ENCODE results near the gene GFRA1.

Gene GFRA1

DNA sequence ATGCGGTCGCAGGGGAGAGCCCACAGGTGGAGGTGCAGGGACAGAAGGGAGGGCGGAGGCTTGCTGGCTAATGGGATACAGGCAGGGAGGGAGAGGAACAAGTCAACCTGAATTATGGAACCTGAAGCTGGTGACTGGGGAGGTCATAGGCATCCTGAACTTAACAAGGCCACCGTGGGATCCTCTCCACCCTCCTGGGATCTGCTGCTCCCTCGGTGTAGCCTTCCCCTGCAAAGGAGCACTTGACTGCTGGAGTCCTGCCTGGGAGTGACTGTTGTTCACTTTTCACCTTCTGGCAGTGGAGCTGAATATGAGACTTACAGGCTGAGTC is 223.1 kb downstream of the GFRA1 start:
- H3K4me2 ChIP-seq = no peak overlapping the region
- H3K79me2 ChIP-seq (ENCODE audit: insufficient read depth, low read depth) = no peaks in the 10 kb centered on the region
- H3K4me3 ChIP-seq (IDR thresholded peaks at IDR 0.05; ENCODE audit: insufficient read depth, low read depth, low read length) = no peak overlapping the region
- H3K27ac ChIP-seq = no peak overlapping the region
- no peak overlapping the region for H3K9ac ChIP-seq
- no peaks in the 10 kb centered on the region for H3K27me3 ChIP-seq (ENCODE audit: insufficient read depth, low read depth)
- no peaks in the 10 kb centered on the region for H4K20me1 ChIP-seq (ENCODE audit: insufficient read depth)
- no peak overlapping the region for H2AFZ ChIP-seq (ENCODE audit: low read depth)
- TF ChIP-seq, protein P1, sequence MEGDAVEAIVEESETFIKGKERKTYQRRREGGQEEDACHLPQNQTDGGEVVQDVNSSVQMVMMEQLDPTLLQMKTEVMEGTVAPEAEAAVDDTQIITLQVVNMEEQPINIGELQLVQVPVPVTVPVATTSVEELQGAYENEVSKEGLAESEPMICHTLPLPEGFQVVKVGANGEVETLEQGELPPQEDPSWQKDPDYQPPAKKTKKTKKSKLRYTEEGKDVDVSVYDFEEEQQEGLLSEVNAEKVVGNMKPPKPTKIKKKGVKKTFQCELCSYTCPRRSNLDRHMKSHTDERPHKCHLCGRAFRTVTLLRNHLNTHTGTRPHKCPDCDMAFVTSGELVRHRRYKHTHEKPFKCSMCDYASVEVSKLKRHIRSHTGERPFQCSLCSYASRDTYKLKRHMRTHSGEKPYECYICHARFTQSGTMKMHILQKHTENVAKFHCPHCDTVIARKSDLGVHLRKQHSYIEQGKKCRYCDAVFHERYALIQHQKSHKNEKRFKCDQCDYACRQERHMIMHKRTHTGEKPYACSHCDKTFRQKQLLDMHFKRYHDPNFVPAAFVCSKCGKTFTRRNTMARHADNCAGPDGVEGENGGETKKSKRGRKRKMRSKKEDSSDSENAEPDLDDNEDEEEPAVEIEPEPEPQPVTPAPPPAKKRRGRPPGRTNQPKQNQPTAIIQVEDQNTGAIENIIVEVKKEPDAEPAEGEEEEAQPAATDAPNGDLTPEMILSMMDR (conservative IDR thresholded peaks at IDR 0.05; ENCODE audit: low read depth, low read length) = no peak
- H3K4me1 ChIP-seq (ENCODE audit: low read depth, poor library complexity, severe bottlenecking) = no peaks in the 10 kb centered on the region
- no peaks in the 10 kb centered on the region for H3K36me3 ChIP-seq (ENCODE audit: insufficient read depth)

DNA sequence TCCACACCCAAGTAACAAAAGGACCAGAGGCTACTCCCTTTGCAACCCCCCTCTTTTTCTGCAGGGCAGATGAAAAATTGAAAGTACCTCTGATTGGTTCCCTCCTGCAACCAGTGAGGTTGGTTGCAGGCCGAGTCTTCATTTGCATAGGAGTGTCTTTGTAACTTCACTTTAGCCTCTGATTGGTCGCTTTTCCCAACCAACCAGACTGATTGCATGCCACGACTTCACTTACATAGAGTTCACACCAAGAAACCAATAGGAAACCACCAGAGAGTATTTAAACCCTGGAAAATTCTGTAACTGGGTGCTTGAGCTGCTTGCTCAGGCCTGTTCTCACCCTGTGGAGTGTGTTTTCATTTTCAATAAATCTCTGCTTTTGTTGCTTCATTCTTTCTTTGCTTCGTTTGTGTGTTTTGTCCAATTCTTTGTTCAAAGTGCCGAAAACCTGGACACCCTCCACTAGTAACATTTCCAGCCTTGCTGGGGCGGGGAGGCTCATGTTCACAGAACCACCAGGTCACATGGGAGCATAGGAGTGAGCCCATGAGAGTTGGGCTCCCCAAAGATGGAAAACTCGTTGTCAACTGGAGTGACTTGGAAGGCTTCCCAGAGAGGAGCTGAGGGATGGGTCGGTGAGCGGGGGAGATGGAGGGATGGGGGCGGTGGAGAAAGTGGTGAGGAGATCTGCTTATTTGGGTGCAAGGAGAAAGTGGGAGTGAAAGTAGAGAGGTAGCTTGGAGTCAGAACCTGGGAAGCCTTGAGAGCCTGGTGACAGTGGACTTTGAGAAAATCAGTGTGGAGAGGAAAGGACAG is 223.6 kb downstream of the GFRA1 start:
- Histone ChIP-seq H3K4me3 (IDR thresholded peaks at IDR 0.05; ENCODE audit: insufficient read depth, low read depth, low read length) (no peak overlapping the region), H3K27ac (no peak overlapping the region), H3K27me3 (ENCODE audit: insufficient read depth, low read depth) (no peaks in the 10 kb centered on the region), H3K4me1 (ENCODE audit: low read depth, poor library complexity, severe bottlenecking) (no peaks in the 10 kb centered on the region), H3K9ac (no peak overlapping the region), H3K79me2 (ENCODE audit: insufficient read depth, low read depth) (no peaks in the 10 kb centered on the region), H4K20me1 (ENCODE audit: insufficient read depth) (no peaks in the 10 kb centered on the region), H2AFZ (ENCODE audit: low read depth) (no peak overlapping the region), H3K36me3 (ENCODE audit: insufficient read depth) (no peaks in the 10 kb centered on the region), H3K4me2 (no peak overlapping the region)
- TF ChIP-seq, protein P1 (conservative IDR thresholded peaks at IDR 0.05; ENCODE audit: low read depth, low read length) = no peak

DNA sequence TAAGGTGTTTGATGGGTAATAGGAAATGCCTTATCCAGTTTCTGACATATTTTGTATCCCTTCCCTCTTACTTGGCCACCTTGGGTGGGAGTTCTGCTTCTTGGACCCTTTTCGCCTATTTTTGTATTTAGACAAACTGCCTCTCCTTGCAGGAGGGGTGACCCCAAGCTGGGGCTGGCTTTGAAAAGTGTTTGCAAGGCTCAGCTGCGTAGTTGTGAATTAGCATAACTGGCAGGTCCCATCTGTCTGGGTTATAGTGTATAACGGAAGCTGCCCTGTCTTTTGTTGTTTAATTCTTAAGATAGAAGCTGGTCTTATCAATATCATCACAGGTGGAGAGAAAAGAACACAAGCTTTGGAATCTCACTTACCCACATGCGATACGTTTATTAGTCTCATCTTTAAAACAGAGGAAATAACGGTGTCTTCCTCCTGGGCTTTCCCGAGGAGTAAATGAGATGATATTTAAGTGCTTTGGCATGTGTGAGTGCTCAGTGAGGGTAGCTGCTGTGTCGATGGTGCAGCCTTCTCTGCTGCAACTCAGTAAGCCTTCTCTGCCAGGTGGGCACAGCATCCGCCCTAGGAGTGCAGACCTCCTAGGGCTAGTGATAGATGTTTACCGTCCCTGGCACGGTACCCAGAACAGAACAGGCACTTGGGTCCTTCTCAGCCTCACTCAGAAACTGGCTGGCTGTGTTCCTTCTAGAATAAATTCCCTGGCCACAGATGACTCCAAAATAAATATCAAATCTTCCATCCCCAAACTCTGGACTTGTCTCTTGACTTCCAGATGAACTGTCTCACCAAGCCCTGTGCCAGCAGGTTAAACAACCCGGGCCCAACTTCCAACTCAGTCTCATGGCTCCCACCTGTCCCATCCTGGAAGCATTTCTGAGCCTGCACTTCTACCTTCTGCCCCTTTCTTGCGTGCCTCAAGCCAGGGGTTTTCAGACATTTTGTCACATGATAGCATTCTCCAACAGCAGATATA is 227.3 kb downstream of the GFRA1 start:
- Histone ChIP-seq H3K4me1 (ENCODE audit: low read depth, poor library complexity, severe bottlenecking) (no peaks in the 10 kb centered on the region), H2AFZ (ENCODE audit: low read depth) (no peak overlapping the region), H4K20me1 (ENCODE audit: insufficient read depth) (no peaks in the 10 kb centered on the region), H3K9ac (no peak overlapping the region), H3K4me3 (IDR thresholded peaks at IDR 0.05; ENCODE audit: insufficient read depth, low read depth, low read length) (no peak overlapping the region), H3K4me2 (no peak overlapping the region), H3K27me3 (ENCODE audit: insufficient read depth, low read depth) (no peaks in the 10 kb centered on the region), H3K27ac (no peak overlapping the region), H3K79me2 (ENCODE audit: insufficient read depth, low read depth) (no peaks in the 10 kb centered on the region), H3K36me3 (ENCODE audit: insufficient read depth) (no peaks in the 10 kb centered on the region)
- TF ChIP-seq, protein P1 (conservative IDR thresholded peaks at IDR 0.05; ENCODE audit: low read depth, low read length) = no peak

DNA sequence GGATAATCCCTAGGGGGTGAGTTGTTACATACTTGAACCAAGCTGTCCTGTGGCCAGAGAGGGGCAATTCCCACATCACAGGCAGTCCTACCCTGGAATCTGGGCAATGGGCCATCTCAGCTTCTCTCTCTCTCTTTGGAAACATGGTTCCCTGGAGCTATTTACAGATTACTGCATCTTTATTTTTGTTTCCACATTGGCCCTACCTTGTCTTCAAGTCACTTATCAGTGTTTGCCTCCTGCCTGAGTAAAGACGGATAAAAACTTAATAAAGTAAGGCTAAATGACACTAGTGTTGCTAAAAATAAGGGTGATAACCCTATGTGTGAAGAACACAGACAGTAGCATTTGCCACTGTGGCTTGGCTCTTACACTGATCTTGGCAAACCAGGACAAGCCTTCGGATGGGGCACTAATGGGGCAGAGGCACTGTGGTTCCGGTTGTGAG is 228.2 kb downstream of the GFRA1 start:
- no peak overlapping the region for H3K4me3 ChIP-seq (IDR thresholded peaks at IDR 0.05; ENCODE audit: insufficient read depth, low read depth, low read length)
- no peaks in the 10 kb centered on the region for H3K4me1 ChIP-seq (ENCODE audit: low read depth, poor library complexity, severe bottlenecking)
- H3K27me3 ChIP-seq (ENCODE audit: insufficient read depth, low read depth) = no peaks in the 10 kb centered on the region
- no peak overlapping the region for H3K4me2 ChIP-seq
- no peaks in the 10 kb centered on the region for H4K20me1 ChIP-seq (ENCODE audit: insufficient read depth)
- no peak overlapping the region for H2AFZ ChIP-seq (ENCODE audit: low read depth)
- TF ChIP-seq, protein P1 (conservative IDR thresholded peaks at IDR 0.05; ENCODE audit: low read depth, low read length) = no peak
- H3K36me3 ChIP-seq (ENCODE audit: insufficient read depth) = no peaks in the 10 kb centered on the region
- H3K9ac ChIP-seq = no peak overlapping the region
- H3K27ac ChIP-seq = no peak overlapping the region
- no peaks in the 10 kb centered on the region for H3K79me2 ChIP-seq (ENCODE audit: insufficient read depth, low read depth)

All from KMS-11 (cell line).